ENCODE measurements around the gene SP110. TPM values are rescaled to one million over a fixed set of nuclear protein-coding genes. Genes with fewer than 3 reads are reported as not detected.
"Not testable (repeated sequence)": the region's sequence is repeated elsewhere in the genome, so short reads cannot be mapped to it uniquely, and the experiment has no call there.

Gene SP110
- total RNA-seq, 1 donor from 2014 or later, result 24.5 TPM

DNA sequence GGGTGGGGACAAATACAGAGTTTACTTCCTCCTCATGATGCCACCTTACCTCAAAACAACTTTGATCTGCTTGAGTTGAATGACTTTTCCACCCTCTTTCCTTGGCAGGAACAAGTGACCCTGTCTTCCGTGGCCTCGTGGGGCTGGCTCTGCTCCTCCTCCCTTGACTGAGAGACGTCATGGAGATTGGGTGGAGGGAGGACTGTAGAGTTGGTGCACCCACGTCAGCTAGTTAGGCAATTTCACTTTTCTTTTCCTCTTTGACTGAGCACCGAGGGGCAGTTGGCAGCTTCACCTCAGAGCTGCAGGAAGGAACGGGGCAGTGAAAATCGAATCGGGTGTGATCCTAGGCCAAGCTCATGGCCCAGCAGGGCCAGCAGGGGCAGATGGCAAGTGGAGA lies 5.7 kb upstream of the SP110 start, which contains the start of gene SP140:
TSS of gene SP140 (plus strand) at position 251 of the 400 bp plus-strand sequence. CDS start at position 360, 109 bp downstream.
- no peak for DNase-seq (ENCODE audit: low spot score)

DNA sequence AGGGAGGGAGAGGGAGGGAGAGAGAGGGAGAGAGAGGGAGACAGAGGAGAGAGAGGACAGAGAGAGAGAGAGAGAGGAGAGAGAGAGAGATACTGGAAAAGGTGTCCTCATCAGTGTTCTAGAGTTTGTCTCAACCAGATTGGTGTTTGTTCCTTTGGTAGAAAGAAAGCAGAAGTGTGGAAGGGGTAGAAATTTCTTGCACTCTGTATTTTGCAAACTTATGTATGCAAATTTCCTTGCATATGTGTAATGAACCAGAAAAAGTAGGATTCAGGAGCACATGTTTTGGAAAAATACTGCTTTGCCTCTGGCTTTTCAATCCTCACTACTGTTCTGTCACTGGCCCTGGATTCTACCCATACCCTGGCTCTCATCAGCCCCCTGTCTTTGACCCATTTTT lies 4.7 kb upstream of the SP110 start:
- no peak for DNase-seq (ENCODE audit: low spot score)

DNA sequence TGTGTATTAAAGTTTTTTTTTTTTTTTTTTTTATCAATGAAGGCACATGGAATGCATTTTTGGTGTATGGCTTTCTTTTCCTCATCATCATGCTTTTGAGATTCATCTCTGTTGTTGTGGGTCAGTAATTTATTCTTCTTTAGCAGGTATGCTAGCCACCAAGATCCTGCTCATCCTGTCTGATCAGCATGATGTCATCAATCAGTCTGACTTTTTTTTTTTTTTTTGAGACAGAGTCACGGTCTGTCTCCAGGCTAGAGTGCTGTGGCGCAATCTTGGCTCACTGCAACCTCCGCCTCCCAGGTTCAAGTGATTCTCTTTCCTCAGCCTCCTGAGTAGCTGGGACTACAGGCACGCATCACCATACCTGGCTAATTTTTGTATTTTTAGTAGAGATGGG lies 3.0 kb upstream of the SP110 start:
- not testable (repeated sequence) for DNase-seq (ENCODE audit: low spot score)

DNA sequence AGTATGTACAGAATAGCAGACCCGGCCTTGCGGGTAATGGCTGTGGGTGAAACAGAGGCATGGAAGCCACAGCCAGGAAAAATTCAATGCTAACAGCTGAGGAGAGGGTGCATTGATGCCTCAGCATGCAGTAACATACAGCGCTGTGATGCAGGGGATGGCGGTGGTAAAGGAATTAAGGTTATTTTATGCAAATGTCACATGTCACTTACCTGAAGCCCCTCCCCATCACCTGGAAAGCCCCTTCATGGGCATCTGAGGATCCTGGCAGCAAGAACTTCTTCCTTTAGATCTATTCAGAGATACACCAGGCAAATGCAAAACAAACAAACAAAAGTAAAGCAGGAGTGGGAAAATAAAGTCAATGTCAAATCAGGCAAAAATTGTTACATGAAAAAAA lies 1.7 kb upstream of the SP110 start:
- DNase-seq (ENCODE audit: low spot score), result no peak

DNA sequence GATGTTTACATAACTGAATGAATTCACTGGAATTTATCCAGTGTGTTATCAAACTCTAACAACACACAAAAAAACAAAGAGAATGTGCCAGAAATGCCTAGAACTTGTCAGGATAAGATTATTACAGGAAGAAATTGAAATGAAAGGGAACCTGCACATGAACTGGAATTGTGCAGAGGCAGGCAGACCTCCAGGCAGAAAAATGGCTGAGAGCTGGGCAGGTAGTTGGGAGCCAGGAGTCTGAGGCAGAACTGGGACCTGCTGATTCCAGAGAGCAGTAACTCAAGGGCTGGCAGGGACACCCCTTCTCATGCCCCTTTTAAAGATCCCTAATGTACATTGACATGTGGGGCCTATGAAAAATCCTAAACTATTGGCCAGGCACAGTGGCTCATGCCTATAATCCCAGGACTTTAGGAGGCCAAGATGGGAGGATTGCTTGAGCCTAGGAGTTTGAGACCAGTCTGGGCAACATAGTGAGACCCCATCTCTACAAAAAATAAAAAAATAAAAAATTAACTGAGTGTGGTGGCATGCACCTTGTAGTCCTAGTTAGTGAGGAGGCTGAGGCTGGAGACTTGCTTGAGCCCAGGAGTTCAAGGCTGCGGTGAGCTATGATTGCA lies 674 bp upstream of the SP110 start:
- DNase-seq (ENCODE audit: low spot score), result no peak

DNA sequence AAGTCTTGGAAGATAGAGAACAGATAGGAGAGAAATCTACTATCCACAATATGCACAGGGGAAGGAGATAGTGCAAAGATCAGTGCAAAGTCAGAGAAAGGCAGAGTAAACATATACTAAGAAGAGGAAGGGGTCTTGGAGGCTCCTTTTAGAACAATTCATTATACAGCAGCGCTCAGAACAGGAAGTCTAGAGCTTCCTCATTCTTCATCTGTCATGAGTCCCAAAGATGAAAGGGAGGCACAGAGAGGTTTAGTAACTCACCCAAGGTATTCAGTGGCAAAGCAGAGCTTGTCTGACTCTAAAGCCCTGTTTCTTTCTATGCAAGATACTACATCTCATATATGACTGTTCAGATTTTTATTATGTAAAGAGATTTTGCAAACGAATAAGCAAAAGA lies 1.4 kb downstream of the SP110 start:
- no peak for DNase-seq (ENCODE audit: low spot score)

DNA sequence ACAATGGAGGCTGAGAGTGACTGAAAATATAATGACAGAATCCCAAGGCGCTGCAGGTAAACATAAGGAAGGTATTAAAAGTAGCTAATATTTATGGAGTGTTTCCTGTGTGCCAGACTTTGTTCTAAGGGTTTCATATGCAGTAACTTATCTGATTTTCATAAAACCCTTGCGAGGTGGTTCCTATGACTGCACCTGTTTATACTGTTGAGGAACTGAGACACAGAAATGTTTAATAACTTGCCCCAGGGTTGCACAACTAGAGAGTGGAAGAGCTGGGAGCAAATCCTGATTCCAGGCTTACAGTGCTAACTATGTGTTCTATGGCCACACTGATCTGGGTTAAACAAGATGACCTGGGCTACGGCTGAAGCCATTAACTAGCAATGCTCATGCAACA lies 2.4 kb downstream of the SP110 start:
- DNase-seq (ENCODE audit: low spot score), result no peak

DNA sequence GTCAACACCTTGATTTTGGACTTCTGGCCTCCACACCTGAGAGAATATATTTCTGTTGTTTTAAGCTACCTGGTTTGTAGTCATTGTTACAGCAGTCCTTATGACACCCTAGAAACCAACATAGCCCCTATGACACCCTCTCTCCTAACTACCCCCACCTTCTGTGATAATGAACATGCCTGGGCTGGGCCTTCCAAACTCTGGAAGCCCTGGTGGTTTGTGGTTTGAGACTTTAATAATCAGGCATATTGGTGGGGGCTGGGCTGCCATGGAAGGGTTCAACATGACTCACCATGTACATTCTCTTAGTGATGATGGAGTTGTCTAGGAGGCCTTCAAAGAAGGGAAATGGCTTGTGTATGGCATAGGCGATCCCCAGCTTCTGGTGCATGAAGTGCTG lies 3.3 kb downstream of the SP110 start:
- no peak for DNase-seq (ENCODE audit: low spot score)

DNA sequence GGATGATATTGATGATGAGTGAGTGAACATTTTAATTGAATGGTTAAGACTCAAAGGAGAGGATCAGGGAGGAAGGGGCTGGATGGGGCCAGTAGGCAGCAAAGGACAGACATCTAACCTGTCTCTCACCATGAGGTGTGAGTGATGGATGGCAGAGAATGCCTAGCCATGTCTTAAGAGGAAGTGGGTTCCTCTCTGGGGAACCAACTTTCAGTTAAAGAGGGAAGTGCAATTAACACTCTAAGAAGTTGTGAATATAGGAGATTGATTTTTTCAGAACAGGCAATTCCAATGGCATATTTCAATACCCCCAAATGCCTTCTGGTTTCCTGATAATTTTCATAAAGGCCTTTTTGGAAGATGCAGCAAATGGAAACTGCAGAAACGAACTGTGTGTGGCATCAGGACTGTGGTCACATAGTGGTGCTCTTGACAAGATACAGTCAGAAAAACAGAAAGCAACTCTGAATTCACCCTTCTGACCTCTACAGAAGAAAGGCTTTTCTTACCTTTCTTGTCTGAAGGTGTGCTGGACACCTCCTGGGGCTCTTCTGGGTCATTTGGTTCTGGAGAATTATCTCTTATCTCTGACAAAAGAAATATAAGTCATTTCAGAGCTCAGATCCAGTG lies 10.2 kb downstream of the SP110 start:
- no peak for DNase-seq (ENCODE audit: low spot score)

DNA sequence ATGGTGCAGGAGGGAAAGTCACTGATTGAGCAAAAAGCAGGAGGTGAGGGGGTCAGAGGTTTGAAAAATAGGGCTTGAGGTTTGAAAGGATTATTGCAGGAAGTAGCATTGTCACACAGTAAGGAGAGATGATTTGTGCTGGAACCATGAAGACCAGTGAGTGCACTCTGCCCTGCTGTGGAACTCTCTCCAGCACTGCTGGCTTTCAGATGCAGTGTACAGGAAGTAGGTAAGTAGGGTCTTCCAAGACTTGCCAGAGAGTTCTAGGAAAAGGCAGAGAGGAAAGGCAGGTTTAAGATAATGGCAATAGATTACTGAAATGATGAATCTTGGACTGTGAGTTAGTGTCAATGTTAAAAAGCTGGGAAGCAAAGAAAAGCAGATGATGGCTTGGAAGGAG lies 11.2 kb downstream of the SP110 start:
- DNase-seq (ENCODE audit: low spot score), result no peak

DNA sequence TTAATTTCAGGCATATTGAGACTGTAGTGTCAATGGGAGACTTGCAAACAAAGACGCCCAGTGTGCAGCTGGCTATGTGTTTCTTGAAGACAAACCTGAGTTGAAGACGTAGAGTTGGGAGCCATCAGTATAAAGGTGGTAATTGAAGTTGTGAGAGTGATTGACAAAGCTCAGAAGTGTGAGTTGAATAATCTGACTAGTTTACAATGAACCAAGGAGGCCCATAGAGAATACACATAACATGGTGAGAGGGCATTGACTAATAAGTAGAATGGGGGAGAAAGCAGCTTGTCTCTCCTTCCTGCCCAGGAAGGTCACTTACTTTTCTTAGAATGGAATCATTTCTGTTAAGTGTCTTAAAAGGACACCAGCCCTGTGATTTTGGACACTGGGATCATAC lies 14.1 kb downstream of the SP110 start:
- no peak for DNase-seq (ENCODE audit: low spot score)

DNA sequence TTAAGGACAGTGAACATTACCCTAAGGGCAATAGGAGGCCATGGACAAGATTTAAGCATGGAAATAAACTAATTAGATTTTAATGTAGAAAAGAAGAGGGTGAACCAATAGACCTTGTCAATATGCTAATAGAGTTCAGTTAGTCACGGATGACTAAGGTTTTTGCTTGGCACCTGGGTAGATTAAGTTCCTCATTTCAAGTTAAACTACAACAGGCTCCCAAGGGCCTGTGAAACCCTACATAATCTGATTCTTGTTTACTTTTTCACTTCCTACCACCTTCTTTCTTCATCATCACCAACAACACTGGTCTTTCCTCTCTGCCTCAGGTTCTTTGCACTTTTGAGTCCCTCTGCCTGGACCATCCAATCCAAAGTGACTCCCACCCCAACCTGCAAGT lies 14.8 kb downstream of the SP110 start:
- no peak for DNase-seq (ENCODE audit: low spot score)

DNA sequence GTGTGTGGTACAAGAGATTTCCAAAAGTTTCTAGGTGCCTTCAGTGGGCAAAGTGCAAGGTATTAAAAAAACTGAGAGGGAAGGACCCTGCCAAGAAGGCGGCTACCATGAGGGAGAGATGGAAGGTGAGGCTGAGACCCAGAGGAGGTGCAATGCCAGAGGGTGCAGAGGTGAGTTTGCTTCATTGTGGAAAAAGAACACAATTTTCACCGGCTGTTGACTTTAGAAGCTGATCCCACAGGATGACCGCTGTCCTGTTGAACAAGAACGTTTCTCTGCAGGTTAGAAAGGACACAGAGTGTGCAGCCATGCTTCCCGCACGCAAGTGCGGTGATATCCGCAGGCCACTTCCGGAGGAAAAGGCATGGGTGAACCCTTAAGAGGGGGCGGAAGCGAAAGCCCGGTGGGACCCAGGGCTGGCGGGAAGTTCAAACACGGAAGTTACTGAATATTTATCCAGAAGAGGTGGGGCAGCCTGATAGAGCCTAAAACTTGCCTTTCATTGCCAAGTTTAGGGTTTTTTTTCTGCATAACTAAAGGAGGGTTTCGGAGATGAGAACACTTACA lies 16.6 kb downstream of the SP110 start:
- no peak for DNase-seq (ENCODE audit: low spot score)

DNA sequence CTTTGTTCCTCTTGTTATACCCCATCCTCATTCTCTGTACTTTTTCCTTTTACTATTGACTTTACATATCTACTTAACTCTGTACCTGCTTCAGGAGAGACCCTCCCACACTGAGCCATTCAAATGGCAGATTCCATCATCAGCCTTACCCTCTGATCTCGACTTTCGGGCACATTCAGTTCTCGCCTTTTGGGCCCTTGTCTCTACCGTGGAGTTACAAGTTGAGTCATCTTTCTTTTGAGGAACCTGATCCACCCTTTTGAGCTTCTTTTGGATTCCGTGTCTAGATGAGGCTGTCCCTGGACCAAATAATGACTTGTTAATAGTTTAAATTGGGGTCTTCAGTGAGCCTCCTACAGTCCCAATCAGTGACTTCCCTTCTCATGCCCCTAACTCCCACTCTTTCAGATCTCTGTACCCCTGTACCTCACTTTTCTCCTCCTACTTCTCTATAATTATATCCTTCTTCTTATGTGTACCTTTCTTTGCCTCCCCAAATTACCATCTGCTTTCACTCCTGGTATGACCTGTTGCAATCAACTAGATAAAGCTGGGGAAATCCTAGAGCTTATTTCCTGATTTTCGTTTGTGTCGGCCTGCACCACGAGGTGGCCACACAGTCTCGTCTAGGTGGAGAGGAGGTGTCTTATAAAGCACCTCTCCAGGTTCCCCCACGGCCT lies 17.2 kb downstream of the SP110 start:
- DNase-seq (ENCODE audit: low spot score), result no peak

DNA sequence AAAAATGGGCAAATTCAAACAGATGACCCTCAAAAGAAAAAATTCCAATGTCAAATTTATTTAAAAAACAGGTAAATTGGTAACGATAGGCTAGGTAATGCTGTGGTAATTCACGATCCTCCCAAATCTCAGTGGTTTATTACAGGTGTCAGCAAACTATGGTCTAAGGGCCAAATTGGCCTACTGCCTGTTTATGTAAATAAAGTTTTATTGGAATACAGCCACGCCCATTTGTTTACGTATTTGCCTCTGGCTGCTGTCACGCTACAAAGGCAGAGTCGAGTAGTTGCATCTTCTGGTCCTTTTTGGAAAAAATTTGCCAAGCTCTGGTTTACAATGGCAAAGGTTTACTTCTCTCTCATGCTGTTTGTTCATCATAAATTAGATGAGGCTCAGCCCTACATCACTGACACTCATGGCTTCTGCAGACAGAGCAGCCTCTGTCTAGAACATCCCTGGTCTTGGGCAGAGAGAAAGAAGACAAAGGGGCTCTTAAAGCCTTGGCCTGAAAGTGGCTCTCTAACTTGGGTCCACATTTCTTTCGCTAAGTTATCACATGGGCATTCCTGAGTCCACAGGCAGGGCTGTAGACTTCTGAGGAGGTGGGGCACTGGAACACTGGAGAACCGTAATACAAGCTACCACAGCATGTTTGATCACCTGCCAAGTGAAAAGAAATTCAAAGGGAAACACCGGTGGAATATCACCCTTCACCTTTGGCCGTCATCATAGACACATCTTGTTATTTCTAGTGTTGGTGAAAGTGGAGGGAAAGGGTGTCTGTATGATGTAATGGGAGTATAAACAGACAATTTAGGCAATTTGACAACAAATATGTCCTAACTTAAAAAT lies 34.8 kb downstream of the SP110 start:
- no peak for DNase-seq (ENCODE audit: low spot score)

DNA sequence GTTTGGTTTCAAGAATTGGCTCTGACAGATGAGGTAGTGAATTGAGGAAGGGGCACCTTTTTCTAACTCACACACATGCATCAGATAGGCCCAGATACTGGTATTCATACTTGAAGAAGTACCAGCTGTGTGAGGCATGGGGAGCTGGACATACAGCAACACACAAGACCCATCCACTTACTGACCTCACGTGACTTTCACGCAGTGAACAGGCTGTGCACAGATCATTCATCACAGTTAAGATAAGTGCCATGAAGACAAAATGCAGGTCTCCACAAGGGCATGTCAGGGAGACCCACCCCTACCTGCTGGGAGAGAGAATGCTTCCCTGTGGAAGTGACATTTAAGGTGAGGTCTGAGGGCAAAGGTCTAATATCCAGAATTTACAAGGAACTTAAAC lies 38.6 kb downstream of the SP110 start:
- DNase-seq (ENCODE audit: low spot score), result no peak

DNA sequence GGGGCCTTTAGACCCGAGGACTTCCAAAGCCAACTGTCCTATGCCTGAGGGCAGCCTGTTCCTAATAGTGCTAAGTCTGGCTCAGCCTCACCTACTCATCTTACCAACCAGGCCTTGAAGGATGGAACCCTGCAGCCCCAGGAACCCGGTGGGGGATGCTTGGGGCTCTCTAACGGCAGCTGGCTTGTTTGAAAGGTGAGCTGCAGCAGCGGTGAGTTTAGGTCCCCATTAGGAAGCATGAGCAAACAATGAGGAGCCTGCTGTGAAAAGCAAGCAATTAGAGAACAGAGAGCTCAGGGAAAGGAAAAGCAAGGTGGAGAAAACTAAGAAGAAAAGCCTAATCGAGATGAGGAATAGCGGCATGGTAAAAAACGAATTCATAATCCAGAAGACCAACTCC lies 39.9 kb downstream of the SP110 start:
- no peak for DNase-seq (ENCODE audit: low spot score)

DNA sequence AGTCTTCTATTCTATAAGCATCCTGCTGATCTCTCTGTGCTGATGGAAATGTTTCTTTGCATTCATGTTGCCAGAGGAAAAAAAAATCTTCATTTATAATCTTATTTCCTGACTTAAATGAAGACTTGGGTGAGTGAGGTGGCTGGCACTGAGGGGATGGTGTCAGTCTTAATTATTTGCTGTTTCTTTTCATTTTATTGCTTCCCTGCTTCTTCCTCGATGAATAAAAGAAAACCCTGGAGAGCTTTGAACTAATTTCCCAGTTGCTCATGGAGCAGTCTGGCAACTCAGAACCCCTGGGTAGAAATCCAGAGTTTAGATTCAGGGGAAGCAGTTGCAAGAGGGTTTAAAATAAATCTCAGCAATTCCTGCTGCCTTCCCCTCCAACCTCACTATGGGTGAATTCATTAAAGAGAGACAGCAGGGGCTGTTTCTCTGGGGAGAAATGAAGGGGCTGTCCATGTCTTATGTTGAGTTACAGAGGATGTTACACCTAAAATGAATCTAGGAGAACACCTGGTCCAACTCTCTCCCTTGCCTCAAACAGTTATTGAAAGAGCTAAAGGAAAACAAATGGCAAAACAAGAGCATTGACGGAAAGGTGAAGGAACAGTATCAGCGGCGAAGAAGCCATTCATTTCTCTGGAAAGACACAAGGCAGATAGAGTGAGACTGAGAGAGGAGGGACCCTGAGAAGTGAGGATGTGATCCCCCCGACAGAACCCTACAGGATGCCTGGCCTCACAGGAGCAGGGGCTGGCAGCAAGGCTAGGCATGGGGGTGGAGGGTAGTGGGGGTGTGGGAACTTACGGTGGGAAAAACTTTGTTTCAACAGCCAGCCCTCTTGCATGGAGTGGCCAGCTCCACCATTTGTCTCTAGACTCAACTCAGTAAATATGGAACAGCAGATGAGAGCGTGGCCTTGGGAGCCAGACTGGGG lies 41.0 kb downstream of the SP110 start:
- no peak for DNase-seq (ENCODE audit: low spot score)

DNA sequence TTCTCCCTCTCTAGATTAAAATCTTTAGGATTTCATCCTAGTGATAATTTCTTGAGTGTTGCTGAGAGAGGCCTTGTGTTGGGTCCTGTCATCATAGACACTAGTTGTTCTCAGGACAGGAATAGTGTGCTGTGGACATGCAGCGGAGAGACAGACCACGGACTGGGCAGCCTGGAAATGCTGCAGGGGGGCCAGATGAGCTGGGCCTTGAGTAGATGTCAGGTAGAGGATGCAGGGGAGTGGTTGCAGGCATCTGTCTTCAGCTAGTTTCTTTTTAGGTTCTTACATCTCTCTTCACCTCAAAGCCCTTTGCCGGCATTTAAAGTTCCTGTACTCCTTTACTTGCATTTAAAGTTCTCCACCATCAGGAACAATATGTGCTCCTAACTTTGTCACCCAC lies 42.8 kb downstream of the SP110 start:
- DNase-seq (ENCODE audit: low spot score), result no peak

DNA sequence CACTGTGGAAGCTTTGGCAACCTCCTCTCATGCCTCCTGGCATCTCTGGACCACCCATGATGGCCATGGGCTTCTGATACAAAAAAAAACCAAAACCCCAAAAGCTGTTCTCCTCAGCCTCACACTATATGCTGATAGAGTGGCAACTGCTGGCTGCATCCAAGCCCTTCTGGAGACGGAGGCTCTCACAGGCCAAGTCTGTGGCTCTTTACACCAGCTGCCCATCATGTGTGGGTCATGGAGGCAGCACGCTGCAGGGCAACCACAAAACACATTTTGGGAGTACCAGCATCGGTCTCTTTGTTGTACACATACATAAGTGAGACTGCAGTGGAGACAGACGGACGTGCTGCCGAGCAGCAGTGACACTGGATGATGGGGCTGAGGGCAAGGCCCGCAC lies 45.3 kb downstream of the SP110 start:
- DNase-seq (ENCODE audit: low spot score), result no peak
